Hepatocyte (in vitro differentiated cells): ENCODE results near the gene GGCT. TPM values are rescaled to one million over a fixed set of nuclear protein-coding genes. Genes with fewer than 3 reads are reported as not detected.

Experiments used
- DNase-seq: peaks from one replicate; pipeline ENCODE4 v3.0.0-alpha.2; 2016; ENCODE audit warnings: low spot score
- H2AFZ ChIP-seq: fragments of 200-600 bp; sonication (generic); 2 replicates; pipeline ENCODE4 v1.6.0; 2016; ENCODE audit warnings: antibody characterized with exemption, mild to moderate bottlenecking
- H3K27ac ChIP-seq: fragments of 200-600 bp; sonication (generic); 2 replicates; pipeline ENCODE4 v1.5.1; 2016; ENCODE audit warnings: mild to moderate bottlenecking
- H3K27me3 ChIP-seq: fragments of 200-600 bp; sonication (generic); 2 replicates; pipeline ENCODE4 v1.6.1; 2016
- H3K36me3 ChIP-seq: fragments of 200-600 bp; sonication (generic); replicated peaks from 2 replicates; pipeline ENCODE4 v1.5.1; 2016; ENCODE audit warnings: low read depth; ENCODE audit not compliant: insufficient read depth
- H3K4me1 ChIP-seq: fragments of 200-600 bp; sonication (generic); 2 replicates; pipeline ENCODE4 v1.5.1; 2016; ENCODE audit warnings: mild to moderate bottlenecking, moderate library complexity; ENCODE audit not compliant: insufficient read depth
- H3K4me2 ChIP-seq: fragments of 200-600 bp; sonication (generic); 2 replicates; pipeline ENCODE4 v1.6.0; 2016
- H3K4me3 ChIP-seq: fragments of 200-600 bp; sonication (generic); 2 replicates; pipeline ENCODE4 v1.5.1; 2016; ENCODE audit warnings: mild to moderate bottlenecking
- H3K79me2 ChIP-seq: fragments of 200-600 bp; sonication (generic); 2 replicates; pipeline ENCODE4 v1.6.0; 2017; ENCODE audit warnings: mild to moderate bottlenecking
- H3K9me2 ChIP-seq: fragments of 200-600 bp; sonication (generic); replicated peaks from 2 replicates; pipeline ENCODE4 v1.6.0; 2017; ENCODE audit warnings: mild to moderate bottlenecking; ENCODE audit not compliant: insufficient read depth
- H3K9me3 ChIP-seq: fragments of 200-600 bp; sonication (generic); 2 replicates; pipeline ENCODE4 v1.5.1; 2016; ENCODE audit warnings: low read depth, mild to moderate bottlenecking
- H4K20me1 ChIP-seq: fragments of 200-600 bp; sonication (generic); 2 replicates; pipeline ENCODE4 v1.6.0; 2016; ENCODE audit warnings: mild to moderate bottlenecking; ENCODE audit not compliant: insufficient read depth, poor library complexity, severe bottlenecking
- EZH2 ChIP-seq: fragments of 200-600 bp; sonication (generic); IDR thresholded peaks from 2 replicates; pipeline ENCODE4 v1.6.1; 2016; ENCODE audit warnings: antibody characterized with exemption, mild to moderate bottlenecking, borderline replicate concordance
- EZH2phosphoT487 ChIP-seq: fragments of 200-600 bp; sonication (generic); IDR thresholded peaks from one replicate; pipeline ENCODE4 v1.6.1; 2018; ENCODE audit warnings: antibody characterized with exemption, mild to moderate bottlenecking, low read depth, moderate library complexity; ENCODE audit not compliant: unreplicated experiment, severe bottlenecking
- WGBS: methylation state at CpG from one replicate; pipeline ENCODE4 v1.1.6; 2016; ENCODE audit warnings: low lambda C conversion rate; ENCODE audit errors: missing lambda C conversion rate; 5-methylcytosine and 5-hydroxymethylcytosine counted together
- polyA plus RNA-seq: library from polyadenylated mRNA; unstranded; fragments of >200 nt; fragmentation: Nextera tagmentation; extraction: Ambion mirVana; gene quantifications from 2 replicates; pipeline ENCODE4 v1.2.1, GENCODE V29; 2016
- total RNA-seq: library from RNA; depleted of rRNA; stranded (reverse); fragments of >200 nt; gene quantifications from 2 replicates; pipeline ENCODE4 v1.2.3, GENCODE V29; 2014
- TF ChIP-seq, protein P1 (sequence below): fragments of 200-600 bp; sonication (generic); IDR thresholded peaks from 2 replicates; pipeline ENCODE4 v1.5.1; 2016; ENCODE audit warnings: antibody characterized with exemption, mild to moderate bottlenecking; ENCODE audit not compliant: poor library complexity

Gene GGCT
- total and polyA plus RNA-seq, 2 experiments from 2014 or later: 43.4 to 55.7 TPM

DNA sequence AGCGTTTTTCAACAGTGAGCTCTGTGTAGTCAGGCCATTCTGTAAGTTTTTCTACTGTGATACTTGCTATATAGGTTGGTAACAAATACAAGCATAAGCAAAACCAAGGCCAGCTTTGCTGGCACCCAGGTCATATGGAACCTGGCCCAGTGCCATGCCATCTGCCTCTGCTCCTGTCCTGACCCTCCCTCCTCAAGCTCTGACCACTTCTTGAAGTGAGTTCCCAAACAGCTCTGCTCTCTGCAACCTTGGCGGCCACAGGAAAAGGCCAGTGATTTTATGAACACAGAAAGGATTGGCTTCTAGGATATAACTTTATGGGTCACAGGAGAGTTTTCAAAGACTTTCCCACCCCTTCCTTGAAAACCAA is 38.8 kb downstream of the GGCT start:
- no peak for DNase-seq
- 68% methylated on average over 2 of the region's 2 CpGs for WGBS
- H3K4me2 ChIP-seq: no peak overlapping the region
- H3K4me1 ChIP-seq: peaks cover 26% of the 10 kb centered on the region
- no peaks in the 10 kb centered on the region for H4K20me1 ChIP-seq
- H3K9me3 ChIP-seq: no peaks in the 10 kb centered on the region
- H3K27me3 ChIP-seq: no peaks in the 10 kb centered on the region
- H3K9me2 ChIP-seq: no peaks in the 10 kb centered on the region
- no peak overlapping the region for H2AFZ ChIP-seq
- no peak for TF ChIP-seq EZH2
- TF ChIP-seq EZH2phosphoT487: no peak
- TF ChIP-seq, protein P1, sequence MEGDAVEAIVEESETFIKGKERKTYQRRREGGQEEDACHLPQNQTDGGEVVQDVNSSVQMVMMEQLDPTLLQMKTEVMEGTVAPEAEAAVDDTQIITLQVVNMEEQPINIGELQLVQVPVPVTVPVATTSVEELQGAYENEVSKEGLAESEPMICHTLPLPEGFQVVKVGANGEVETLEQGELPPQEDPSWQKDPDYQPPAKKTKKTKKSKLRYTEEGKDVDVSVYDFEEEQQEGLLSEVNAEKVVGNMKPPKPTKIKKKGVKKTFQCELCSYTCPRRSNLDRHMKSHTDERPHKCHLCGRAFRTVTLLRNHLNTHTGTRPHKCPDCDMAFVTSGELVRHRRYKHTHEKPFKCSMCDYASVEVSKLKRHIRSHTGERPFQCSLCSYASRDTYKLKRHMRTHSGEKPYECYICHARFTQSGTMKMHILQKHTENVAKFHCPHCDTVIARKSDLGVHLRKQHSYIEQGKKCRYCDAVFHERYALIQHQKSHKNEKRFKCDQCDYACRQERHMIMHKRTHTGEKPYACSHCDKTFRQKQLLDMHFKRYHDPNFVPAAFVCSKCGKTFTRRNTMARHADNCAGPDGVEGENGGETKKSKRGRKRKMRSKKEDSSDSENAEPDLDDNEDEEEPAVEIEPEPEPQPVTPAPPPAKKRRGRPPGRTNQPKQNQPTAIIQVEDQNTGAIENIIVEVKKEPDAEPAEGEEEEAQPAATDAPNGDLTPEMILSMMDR: no peak
- no peaks in the 10 kb centered on the region for H3K36me3 ChIP-seq
- H3K79me2 ChIP-seq: peaks cover 4% of the 10 kb centered on the region
- peak overlapping the region; percentile 57 for H3K27ac ChIP-seq
- no peak overlapping the region for H3K4me3 ChIP-seq

DNA sequence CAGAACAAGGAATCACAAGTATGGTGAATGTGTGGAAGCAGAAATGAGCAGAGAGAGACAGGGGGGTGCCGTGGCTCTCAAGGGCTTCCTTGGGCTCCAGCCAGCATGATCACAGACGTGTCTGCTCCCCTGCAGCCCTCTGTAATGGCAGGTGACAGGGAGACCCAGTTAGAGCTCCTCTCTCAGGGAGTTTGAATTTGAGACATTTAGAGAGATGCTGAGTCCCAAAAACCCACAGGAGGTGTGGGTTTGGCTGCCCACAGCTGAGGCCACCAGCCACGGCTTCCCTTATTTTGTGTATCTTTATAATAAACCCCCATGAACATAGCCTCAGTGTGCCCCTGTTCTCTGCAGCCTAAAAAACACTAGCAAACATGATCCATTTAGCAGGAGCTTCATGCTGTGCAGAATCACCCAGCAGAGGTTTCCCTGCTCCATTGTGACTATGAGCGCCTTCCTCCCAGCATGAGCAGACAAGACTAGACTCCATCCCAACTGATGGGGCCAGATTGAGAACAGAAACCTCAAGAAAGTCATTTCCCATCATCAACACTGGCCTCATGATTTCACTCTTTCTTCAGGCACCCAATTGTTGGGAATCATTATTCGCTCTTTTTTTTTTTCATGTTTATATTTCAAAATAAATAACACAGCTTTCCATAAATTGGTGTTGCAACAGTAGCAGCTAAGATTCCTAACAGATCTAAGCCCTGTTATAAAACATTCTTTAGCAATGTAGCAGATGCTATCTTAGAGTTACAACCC is 39.4 kb downstream of the GGCT start:
- H3K4me1 ChIP-seq: peaks cover 27% of the 10 kb centered on the region
- DNase-seq: no peak
- no peak overlapping the region for H3K27ac ChIP-seq
- no peak overlapping the region for H3K4me2 ChIP-seq
- H3K4me3 ChIP-seq: no peak overlapping the region
- no peaks in the 10 kb centered on the region for H3K36me3 ChIP-seq
- H3K79me2 ChIP-seq: peaks cover 4% of the 10 kb centered on the region
- WGBS: 91% methylated on average over 5 of the region's 5 CpGs
- no peak overlapping the region for H2AFZ ChIP-seq
- no peaks in the 10 kb centered on the region for H3K27me3 ChIP-seq
- no peaks in the 10 kb centered on the region for H4K20me1 ChIP-seq
- no peaks in the 10 kb centered on the region for H3K9me3 ChIP-seq
- TF ChIP-seq, protein P1: no peak
- TF ChIP-seq EZH2 (no peak), EZH2phosphoT487 (no peak)
- no peaks in the 10 kb centered on the region for H3K9me2 ChIP-seq

DNA sequence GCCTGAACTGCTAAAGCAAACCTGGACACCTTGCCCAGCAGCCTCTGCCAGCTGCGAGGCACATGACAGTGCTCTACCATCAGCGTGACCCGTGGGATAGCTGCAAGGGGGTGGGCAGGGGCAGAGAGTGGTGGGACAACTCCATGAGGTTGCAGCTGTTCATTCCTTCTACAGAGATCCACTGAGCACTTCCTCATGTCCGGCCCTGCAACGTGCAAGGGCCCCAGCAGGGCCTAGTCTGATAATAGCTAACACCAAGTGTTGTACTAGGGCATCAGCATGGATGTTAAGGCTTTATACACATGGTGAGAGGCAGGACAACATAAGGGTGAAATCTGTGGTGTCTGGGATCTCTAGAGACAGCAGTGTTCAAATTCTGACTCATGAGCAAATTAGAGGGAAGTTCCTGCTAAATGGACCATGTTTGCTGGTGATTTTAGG is 40.4 kb downstream of the GGCT start:
- H3K4me2 ChIP-seq: no peak overlapping the region
- DNase-seq: no peak
- H3K79me2 ChIP-seq: peaks cover 4% of the 10 kb centered on the region
- H4K20me1 ChIP-seq: no peaks in the 10 kb centered on the region
- H2AFZ ChIP-seq: no peak overlapping the region
- no peak for TF ChIP-seq EZH2phosphoT487
- TF ChIP-seq, protein P1: no peak
- no peak for TF ChIP-seq EZH2
- H3K4me3 ChIP-seq: no peak overlapping the region
- H3K4me1 ChIP-seq: peaks cover 21% of the 10 kb centered on the region
- H3K36me3 ChIP-seq: no peaks in the 10 kb centered on the region
- no peaks in the 10 kb centered on the region for H3K9me3 ChIP-seq
- H3K27ac ChIP-seq: no peak overlapping the region
- H3K9me2 ChIP-seq: no peaks in the 10 kb centered on the region
- 84% methylated on average over 5 of the region's 5 CpGs for WGBS
- no peaks in the 10 kb centered on the region for H3K27me3 ChIP-seq
